K562 (cell line): Measurements from ENCODE around the gene NR5A2. TPM values are rescaled to one million over a fixed set of nuclear protein-coding genes. Genes with fewer than 3 reads are reported as not detected.
A peak's percentile ranks its signal among the peaks of the same experiment; 100 is the strongest.

Experiments used
- ATAC-seq: fragments of 200-7000 bp; cut with Tn5 transposase; 3 replicates; pipeline ENCODE4 v1.9.1; 2020; ENCODE audit warnings: moderate library complexity
- BruUV-seq: library from RNA; stranded (reverse); fragments of 400-500 nt; replicated peaks from 2 replicates; lab custom pipeline; 2021; lab: Mats Ljungman, UMichigan
- CTCF ChIA-PET: fragments of 300-600 bp; formaldehyde crosslinking; extraction: SDS; loops from one replicate; lab custom pipeline; 2021; ENCODE audit warnings: low intra/inter-chr PET ratio; lab: Yijun Ruan, JAX
- POLR2A ChIA-PET: fragments of 300-600, 350-650 bp; sonication (Branson Sonifier 250); formaldehyde crosslinking; extraction: SDS; loops from one replicate; lab custom pipeline; 2021; ENCODE audit warnings: antibody characterized with exemption, inconsistent platforms; lab: Yijun Ruan, JAX
- DNase-seq, 4 experiments: peaks; one replicate each; pipeline versions ENCODE4 v3.0.0 to v3.0.0-alpha.2; 2011 to 2018; ENCODE audit warnings: low spot score in 3 of 4, mixed read lengths in 3 of 4; ENCODE audit errors: extremely low read depth in 1 of 4
- FAIRE-seq: peaks from 2 replicates; lab custom pipeline; 2011; peaks lifted over from hg19 to GRCh38; lab: Jason Lieb, UNC
- H2AFZ ChIP-seq: 2 replicates; pipeline ENCODE4 v1.6.0; 2011; ENCODE audit warnings: low read depth, low read length, control low read depth, inconsistent platforms
- H3K27ac ChIP-seq: fragments of 200-600 bp; 3 replicates; pipeline ENCODE4 v1.8.0; 2011; ENCODE audit warnings: low read depth, mild to moderate bottlenecking, control low read depth, inconsistent platforms, low read length, moderate library complexity, mixed read lengths; ENCODE audit errors: extremely low read depth
- H3K27me3 ChIP-seq, 2 experiments: fragments of 300-600 bp in 1 of 2; 2 replicates in 1 of 2; 3 replicates in 1 of 2; pipeline versions ENCODE4 v1.6.0 to v1.8.0; 2011; ENCODE audit warnings: inconsistent platforms in 2 of 2, low read length in 2 of 2, mild to moderate bottlenecking in 1 of 2, mixed read lengths in 1 of 2, moderate library complexity in 1 of 2; ENCODE audit not compliant: control insufficient read depth in 2 of 2, insufficient read depth in 2 of 2
- H3K36me3 ChIP-seq: fragments of 300-600 bp; 3 replicates; pipeline ENCODE4 v1.8.0; 2011; ENCODE audit warnings: mild to moderate bottlenecking, low read length, inconsistent platforms; ENCODE audit not compliant: control insufficient read depth, insufficient read depth
- H3K4me1 ChIP-seq, 2 experiments: fragments of 200-600 bp in 1 of 2; replicated peaks in 1 of 2; 2 replicates in 1 of 2; 3 replicates in 1 of 2; pipeline versions ENCODE4 v1.5.1 to v1.8.0; 2011; ENCODE audit warnings: inconsistent platforms in 2 of 2, low read length in 2 of 2, mild to moderate bottlenecking in 1 of 2, mixed read lengths in 1 of 2, moderate library complexity in 1 of 2; ENCODE audit not compliant: control insufficient read depth in 2 of 2, insufficient read depth in 2 of 2
- H3K4me2 ChIP-seq: 2 replicates; pipeline ENCODE4 v1.6.1; 2011; ENCODE audit warnings: low read length, control low read depth, inconsistent platforms, mixed read lengths; ENCODE audit not compliant: insufficient read depth
- H3K4me3 ChIP-seq: fragments of 200-600 bp; sonication (generic), shearing (Covaris generic); 2 replicates; pipeline ENCODE4 v1.5.1; 2016; ENCODE audit warnings: control low read depth, inconsistent platforms
- H3K79me2 ChIP-seq: fragments of 200-600 bp; 3 replicates; pipeline ENCODE4 v1.8.0; 2011; ENCODE audit warnings: low read length, inconsistent platforms; ENCODE audit not compliant: control insufficient read depth, insufficient read depth
- H3K9ac ChIP-seq, 2 experiments: 2 replicates each; pipeline versions ENCODE4 v1.6.0 to v1.6.1; 2011; ENCODE audit warnings: low read depth in 2 of 2, low read length in 2 of 2, control low read depth in 1 of 2, inconsistent platforms in 1 of 2, mild to moderate bottlenecking in 1 of 2, mixed read lengths in 1 of 2; ENCODE audit not compliant: insufficient read depth in 1 of 2
- H3K9me1 ChIP-seq: one replicate; pipeline ENCODE4 v1.6.0; 2011; ENCODE audit warnings: inconsistent platforms, mild to moderate bottlenecking, low read length, moderate library complexity; ENCODE audit not compliant: control insufficient read depth, insufficient read depth
- H3K9me3 ChIP-seq: replicated peaks from 2 replicates; pipeline ENCODE4 v1.5.1; 2011; ENCODE audit warnings: low read depth, low read length, inconsistent platforms; ENCODE audit not compliant: control insufficient read depth, insufficient read depth
- H4K20me1 ChIP-seq: replicated peaks from 2 replicates; pipeline ENCODE4 v1.6.1; 2011; ENCODE audit warnings: low read length, inconsistent platforms, mixed read lengths; ENCODE audit not compliant: control insufficient read depth, insufficient read depth
- CEBPG ChIP-seq, 3 experiments: fragments of 200-800 bp in 1 of 3; sonication (Bioruptor generic) in 1 of 3; sonication (generic) in 1 of 3; formaldehyde crosslinking in 1 of 3; IDR thresholded peaks in 2 of 3; conservative IDR thresholded peaks in 1 of 3; 2 replicates each; pipeline versions ENCODE4 v1.6.1 to v1.8.0; 2016 to 2022; ENCODE audit warnings: missing compliant biosample characterization in 2 of 3, missing genetic modification characterization in 2 of 3, mild to moderate bottlenecking in 1 of 3, missing genetic modification reagents in 1 of 3
- KDM5B ChIP-seq: fragments of 200-600 bp; sonication (generic); IDR thresholded peaks from 2 replicates; pipeline ENCODE4 v1.6.1; 2012; ENCODE audit warnings: low read depth, mild to moderate bottlenecking, moderate library complexity, low read length, control low read depth, inconsistent platforms; ENCODE audit not compliant: insufficient replicate concordance
- PHB2 ChIP-seq: fragments of 450-650 bp; IDR thresholded peaks from 2 replicates; pipeline ENCODE4 v1.6.1; 2017; ENCODE audit warnings: low read depth
- SMC3 ChIP-seq: conservative IDR thresholded peaks from 2 replicates; pipeline ENCODE4 v1.6.1; 2011; ENCODE audit warnings: low read depth, low read length, improper control_type of control experiment; ENCODE audit not compliant: insufficient read depth
- SPI1 ChIP-seq: IDR thresholded peaks from 2 replicates; pipeline ENCODE4 v1.6.1; 2011; ENCODE audit warnings: low read depth, low read length, control low read depth, borderline replicate concordance
- ZC3H8 ChIP-seq: fragments of 450-650 bp; IDR thresholded peaks from 2 replicates; pipeline ENCODE4 v1.6.1; 2017
- ZNF175 ChIP-seq: fragments of 200-800 bp; sonication (Bioruptor generic); IDR thresholded peaks from 2 replicates; pipeline ENCODE4 v1.6.1; 2016; ENCODE audit warnings: low read depth, mild to moderate bottlenecking, missing genetic modification characterization, missing compliant biosample characterization
- in situ Hi-C: fragments of 300-500 bp; cut with MboI; formaldehyde crosslinking; loops from 4 replicates; pipeline ENCODE4 v1.15.0; 2018; ENCODE audit warnings: inconsistent platforms, mixed read lengths
- intact Hi-C: fragments of 100-400 bp; cut with micrococcal nuclease; formaldehyde crosslinking; loops from 2 replicates; pipeline ENCODE4 v1.14.2; 2022
- polyA plus RNA-seq, 8 experiments: library from polyadenylated mRNA; depleted of rRNA in 4 of 8; stranded (reverse) in 5 of 8; unstranded in 3 of 8; fragments of >200 nt; fragmentation: Nextera tagmentation in 2 of 8; fragmentation: Illumina TruSeq in 1 of 8; extraction: Ambion mirVana in 2 of 8; extraction: Trizol in 1 of 8; gene quantifications; 2 replicates each; pipeline versions ENCODE4 v1.2.1 to v1.2.3, GENCODE V29; 2011 to 2014; ENCODE audit warnings: inconsistent platforms in 1 of 8, missing spikeins in 1 of 8
- total RNA-seq, 7 experiments: library from RNA; depleted of rRNA in 6 of 7; stranded (reverse); fragments of >200 nt in 6 of 7; fragmentation: Illumina TruSeq in 2 of 7; extraction: Trizol in 2 of 7; gene quantifications; 2 replicates each; pipeline versions ENCODE4 v1.2.1 to v1.2.3, GENCODE V29; 2011 to 2021; ENCODE audit warnings: low replicate concordance in 1 of 7
- TF ChIP-seq, protein P1 (sequence below), 2 experiments: fragments of 450-650 bp in 1 of 2; sonication (generic) in 1 of 2; formaldehyde crosslinking in 1 of 2; IDR thresholded peaks; 2 replicates each; pipeline versions ENCODE4 v1.7.1 to v1.9.0; 2016 to 2022; ENCODE audit warnings: inconsistent platforms in 1 of 2, mild to moderate bottlenecking in 1 of 2, missing genetic modification reagents in 1 of 2
- TF ChIP-seq, protein P2 (sequence below): fragments of 250-450 bp; sonication (Bioruptor Pico); IDR thresholded peaks from 2 replicates; pipeline ENCODE4 v1.4.0; 2020; ENCODE audit warnings: borderline replicate concordance

Gene NR5A2
- total and polyA plus RNA-seq, 9 of the 15 experiments (the other 6 are each of a cell fraction or from before 2014, with no cell fraction given), result 0.13 to 0.40 (median 0.29) TPM

DNA sequence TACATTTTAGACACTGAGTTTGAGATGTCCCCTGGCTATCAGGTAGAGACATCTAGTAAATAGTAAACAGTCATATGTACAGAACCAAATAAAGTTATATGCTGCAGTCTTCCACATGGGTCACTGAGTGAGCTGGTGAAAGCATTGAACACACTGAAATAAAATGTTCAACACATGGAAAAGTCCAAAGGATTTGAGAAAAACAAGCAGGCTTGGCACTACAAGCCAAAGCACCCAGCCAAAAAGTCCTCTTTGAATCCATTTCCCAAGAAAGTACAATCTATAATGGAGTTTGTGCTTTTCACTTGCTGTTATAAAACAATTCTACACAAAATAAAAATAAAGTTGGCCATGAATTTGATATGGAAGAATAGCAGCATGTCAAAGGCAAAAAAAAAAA lies 135.4 kb downstream of the NR5A2 start:
- Histone ChIP-seq H3K9me3 (no peaks in the 10 kb centered on the region), H3K79me2 (no peaks in the 10 kb centered on the region), H3K27ac (no peak overlapping the region), H3K36me3 (no peaks in the 10 kb centered on the region), H3K4me2 (no peak overlapping the region), H3K9ac (no peak overlapping the region)
- no peak for FAIRE-seq
- TF ChIP-seq CEBPG (CRISPR knock-in tag; IDR thresholded peaks at IDR 0.05) (no peak), CEBPG (tag; conservative IDR thresholded peaks at IDR 0.05 in 1 of 2, IDR thresholded peaks at IDR 0.05 in 1 of 2) (no peak), ZC3H8 (no peak), ZNF175 (CRISPR knock-in tag) (no peak), SMC3 (no peak), KDM5B (no peak), PHB2 (no peak), SPI1 (no peak)
- TF ChIP-seq, protein P1, sequence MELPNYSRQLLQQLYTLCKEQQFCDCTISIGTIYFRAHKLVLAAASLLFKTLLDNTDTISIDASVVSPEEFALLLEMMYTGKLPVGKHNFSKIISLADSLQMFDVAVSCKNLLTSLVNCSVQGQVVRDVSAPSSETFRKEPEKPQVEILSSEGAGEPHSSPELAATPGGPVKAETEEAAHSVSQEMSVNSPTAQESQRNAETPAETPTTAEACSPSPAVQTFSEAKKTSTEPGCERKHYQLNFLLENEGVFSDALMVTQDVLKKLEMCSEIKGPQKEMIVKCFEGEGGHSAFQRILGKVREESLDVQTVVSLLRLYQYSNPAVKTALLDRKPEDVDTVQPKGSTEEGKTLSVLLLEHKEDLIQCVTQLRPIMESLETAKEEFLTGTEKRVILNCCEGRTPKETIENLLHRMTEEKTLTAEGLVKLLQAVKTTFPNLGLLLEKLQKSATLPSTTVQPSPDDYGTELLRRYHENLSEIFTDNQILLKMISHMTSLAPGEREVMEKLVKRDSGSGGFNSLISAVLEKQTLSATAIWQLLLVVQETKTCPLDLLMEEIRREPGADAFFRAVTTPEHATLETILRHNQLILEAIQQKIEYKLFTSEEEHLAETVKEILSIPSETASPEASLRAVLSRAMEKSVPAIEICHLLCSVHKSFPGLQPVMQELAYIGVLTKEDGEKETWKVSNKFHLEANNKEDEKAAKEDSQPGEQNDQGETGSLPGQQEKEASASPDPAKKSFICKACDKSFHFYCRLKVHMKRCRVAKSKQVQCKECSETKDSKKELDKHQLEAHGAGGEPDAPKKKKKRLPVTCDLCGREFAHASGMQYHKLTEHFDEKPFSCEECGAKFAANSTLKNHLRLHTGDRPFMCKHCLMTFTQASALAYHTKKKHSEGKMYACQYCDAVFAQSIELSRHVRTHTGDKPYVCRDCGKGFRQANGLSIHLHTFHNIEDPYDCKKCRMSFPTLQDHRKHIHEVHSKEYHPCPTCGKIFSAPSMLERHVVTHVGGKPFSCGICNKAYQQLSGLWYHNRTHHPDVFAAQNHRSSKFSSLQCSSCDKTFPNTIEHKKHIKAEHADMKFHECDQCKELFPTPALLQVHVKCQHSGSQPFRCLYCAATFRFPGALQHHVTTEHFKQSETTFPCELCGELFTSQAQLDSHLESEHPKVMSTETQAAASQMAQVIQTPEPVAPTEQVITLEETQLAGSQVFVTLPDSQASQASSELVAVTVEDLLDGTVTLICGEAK (IDR thresholded peaks at IDR 0.05), result 0 out of 2 replicates have a peak, but pooled peaks have one; percentile 44
- TF ChIP-seq, protein P1 (CRISPR knock-in tag; IDR thresholded peaks at IDR 0.05), result no peak
- TF ChIP-seq, protein P2, sequence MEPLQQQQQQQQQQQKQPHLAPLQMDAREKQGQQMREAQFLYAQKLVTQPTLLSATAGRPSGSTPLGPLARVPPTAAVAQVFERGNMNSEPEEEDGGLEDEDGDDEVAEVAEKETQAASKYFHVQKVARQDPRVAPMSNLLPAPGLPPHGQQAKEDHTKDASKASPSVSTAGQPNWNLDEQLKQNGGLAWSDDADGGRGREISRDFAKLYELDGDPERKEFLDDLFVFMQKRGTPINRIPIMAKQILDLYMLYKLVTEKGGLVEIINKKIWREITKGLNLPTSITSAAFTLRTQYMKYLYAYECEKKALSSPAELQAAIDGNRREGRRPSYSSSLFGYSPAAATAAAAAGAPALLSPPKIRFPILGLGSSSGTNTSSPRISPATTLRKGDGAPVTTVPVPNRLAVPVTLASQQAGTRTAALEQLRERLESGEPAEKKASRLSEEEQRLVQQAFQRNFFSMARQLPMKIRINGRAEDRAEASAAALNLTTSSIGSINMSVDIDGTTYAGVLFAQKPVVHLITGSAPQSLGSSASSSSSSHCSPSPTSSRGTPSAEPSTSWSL, result no peak
- TF ChIP-seq, all 486 proteins: peak for 1
- BruUV-seq, result no TSS peak
- Histone ChIP-seq H4K20me1 (no peaks in the 10 kb centered on the region), H3K27me3 (no peaks in the 10 kb centered on the region), H3K4me1 (no peaks in the 10 kb centered on the region; a peak in 2 of 5 replicates), H2AFZ (peak overlapping the region; percentile 21; the same call in 1 of the 2 replicates), H3K9me1 (no peaks in the 10 kb centered on the region), H3K4me3 (no peak overlapping the region)
- DNase-seq (no peak), ATAC-seq (no peak)
- intact Hi-C loops, result no loop called here
- CTCF ChIA-PET, result no interaction called here
- in situ Hi-C loops, result no loop called here
- POLR2A ChIA-PET, result interaction anchor here (1.0 to 1.4 kb wide), 2 partner anchors 9 to 12 kb away, joined by 4 read pairs; no protein-coding TSS in a partner anchor
